ENCODE measurements around the gene SFXN3. TPM values are rescaled to one million over a fixed set of nuclear protein-coding genes. Genes with fewer than 3 reads are reported as not detected.
A peak's percentile ranks its signal among the peaks of the same experiment; 100 is the strongest.

The SFXN3 gene
- total and polyA plus RNA-seq, 2 of the 13 experiments (the other 11 are each of a cell fraction or from before 2014, with no cell fraction given) = 16.8 to 71.5 TPM

DNA sequence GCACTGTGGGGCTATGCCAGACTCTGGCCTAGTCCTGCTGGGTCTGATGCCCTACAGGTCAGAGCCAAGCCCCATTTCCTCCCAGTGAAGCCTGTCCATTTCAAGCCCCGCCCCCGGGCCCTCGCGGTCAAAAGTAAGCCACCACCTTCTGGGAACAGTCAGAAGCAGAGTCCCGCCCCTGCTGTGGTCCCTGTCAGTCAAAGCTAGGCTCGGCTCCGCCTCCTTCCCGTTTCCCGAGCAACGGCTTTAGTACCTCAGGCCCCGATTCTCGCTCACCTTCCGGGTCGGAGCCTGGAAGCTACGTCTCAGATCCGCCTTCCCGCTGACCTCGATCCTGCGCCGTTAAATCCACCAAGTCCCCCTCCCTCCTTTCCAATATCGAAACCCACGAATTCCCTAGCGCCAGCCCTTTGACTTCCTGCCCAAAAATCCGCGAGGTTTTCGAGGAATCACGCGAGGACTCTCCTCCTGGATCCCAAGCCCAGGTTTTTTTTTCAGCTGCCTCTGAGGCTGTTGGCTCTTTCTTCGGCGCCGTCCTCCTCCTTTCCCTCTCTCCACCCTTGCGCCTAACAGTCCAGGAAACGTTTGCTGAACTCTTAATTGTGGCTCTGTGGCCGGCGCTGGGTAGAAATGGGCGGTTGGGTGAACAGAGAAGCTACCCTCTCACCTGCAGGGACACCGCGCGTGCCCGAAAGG is 11.8 kb downstream of the SFXN3 start (continued):
- TF ChIP-seq, protein P1, sequence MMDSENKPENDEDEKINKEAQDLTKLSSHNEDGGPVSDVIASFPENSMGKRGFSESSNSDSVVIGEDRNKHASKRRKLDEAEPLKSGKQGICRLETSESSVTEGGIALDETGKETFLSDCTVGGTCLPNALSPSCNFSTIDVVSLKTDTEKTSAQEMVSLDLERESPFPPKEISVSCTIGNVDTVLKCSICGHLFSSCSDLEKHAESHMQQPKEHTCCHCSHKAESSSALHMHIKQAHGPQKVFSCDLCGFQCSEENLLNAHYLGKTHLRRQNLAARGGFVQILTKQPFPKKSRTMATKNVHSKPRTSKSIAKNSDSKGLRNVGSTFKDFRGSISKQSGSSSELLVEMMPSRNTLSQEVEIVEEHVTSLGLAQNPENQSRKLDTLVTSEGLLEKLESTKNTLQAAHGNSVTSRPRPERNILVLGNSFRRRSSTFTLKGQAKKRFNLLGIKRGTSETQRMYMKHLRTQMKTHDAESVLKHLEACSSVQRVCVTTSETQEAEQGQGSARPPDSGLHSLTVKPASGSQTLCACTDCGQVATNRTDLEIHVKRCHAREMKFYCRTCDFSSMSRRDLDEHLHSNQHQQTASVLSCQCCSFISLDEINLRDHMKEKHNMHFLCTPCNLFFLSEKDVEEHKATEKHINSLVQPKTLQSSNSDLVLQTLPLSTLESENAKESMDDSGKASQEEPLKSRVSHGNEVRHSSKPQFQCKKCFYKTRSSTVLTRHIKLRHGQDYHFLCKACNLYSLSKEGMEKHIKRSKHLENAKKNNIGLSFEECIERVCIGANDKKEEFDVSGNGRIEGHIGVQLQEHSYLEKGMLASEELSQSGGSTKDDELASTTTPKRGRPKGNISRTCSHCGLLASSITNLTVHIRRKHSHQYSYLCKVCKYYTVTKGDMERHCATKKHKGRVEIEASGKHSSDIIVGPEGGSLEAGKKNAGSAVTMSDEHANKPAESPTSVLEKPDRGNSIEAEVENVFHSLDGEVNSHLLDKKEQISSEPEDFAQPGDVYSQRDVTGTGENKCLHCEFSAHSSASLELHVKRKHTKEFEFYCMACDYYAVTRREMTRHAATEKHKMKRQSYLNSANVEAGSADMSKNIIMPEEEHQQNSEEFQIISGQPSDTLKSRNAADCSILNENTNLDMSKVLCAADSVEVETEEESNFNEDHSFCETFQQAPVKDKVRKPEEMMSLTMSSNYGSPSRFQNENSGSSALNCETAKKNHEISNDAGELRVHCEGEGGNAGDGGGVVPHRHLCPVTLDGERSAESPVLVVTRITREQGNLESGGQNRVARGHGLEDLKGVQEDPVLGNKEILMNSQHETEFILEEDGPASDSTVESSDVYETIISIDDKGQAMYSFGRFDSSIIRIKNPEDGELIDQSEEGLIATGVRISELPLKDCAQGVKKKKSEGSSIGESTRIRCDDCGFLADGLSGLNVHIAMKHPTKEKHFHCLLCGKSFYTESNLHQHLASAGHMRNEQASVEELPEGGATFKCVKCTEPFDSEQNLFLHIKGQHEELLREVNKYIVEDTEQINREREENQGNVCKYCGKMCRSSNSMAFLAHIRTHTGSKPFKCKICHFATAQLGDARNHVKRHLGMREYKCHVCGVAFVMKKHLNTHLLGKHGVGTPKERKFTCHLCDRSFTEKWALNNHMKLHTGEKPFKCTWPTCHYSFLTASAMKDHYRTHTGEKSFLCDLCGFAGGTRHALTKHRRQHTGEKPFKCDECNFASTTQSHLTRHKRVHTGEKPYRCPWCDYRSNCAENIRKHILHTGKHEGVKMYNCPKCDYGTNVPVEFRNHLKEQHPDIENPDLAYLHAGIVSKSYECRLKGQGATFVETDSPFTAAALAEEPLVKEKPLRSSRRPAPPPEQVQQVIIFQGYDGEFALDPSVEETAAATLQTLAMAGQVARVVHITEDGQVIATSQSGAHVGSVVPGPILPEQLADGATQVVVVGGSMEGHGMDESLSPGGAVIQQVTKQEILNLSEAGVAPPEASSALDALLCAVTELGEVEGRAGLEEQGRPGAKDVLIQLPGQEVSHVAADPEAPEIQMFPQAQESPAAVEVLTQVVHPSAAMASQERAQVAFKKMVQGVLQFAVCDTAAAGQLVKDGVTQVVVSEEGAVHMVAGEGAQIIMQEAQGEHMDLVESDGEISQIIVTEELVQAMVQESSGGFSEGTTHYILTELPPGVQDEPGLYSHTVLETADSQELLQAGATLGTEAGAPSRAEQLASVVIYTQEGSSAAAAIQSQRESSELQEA (CRISPR knock-in tag; IDR thresholded peaks at IDR 0.05; ENCODE audit: not compliant biosample characterization) = no peak
- TF ChIP-seq ZNF33B (CRISPR knock-in tag; IDR thresholded peaks at IDR 0.05) (0 out of 2 replicates have a peak, but pooled peaks have one; percentile 57), ZNF225 (CRISPR knock-in tag; IDR thresholded peaks at IDR 0.05) (no peak), CCDC6 (CRISPR knock-in tag; IDR thresholded peaks at IDR 0.05) (0 out of 2 replicates have a peak, but pooled peaks have one; percentile 41), ARID3A (IDR thresholded peaks at IDR 0.05; ENCODE audit: low read depth, low read length) (peak; percentile 15; the same call in 1 of the 2 replicates), ZNF761 (CRISPR knock-in tag; conservative IDR thresholded peaks at IDR 0.05) (peak; percentile 20; the same call in 1 of the 2 replicates), ZNF232 (CRISPR knock-in tag; IDR thresholded peaks at IDR 0.05; ENCODE audit: borderline replicate concordance) (0 out of 2 replicates have a peak, but pooled peaks have one; percentile 26), ZNF264 (CRISPR knock-in tag; IDR thresholded peaks at IDR 0.05) (no peak), ZNF10 (CRISPR knock-in tag; IDR thresholded peaks at IDR 0.05; ENCODE audit: borderline replicate concordance, low read depth) (no peak), POLR2G (IDR thresholded peaks at IDR 0.05; ENCODE audit: low read depth, low read length) (peak; percentile 87), ZNF333 (CRISPR knock-in tag; IDR thresholded peaks at IDR 0.05; ENCODE audit: borderline replicate concordance) (0 out of 2 replicates have a peak, but pooled peaks have one; percentile 69), HNRNPUL1 (IDR thresholded peaks at IDR 0.05; ENCODE audit: low read depth, low read length) (no peak), ZNF431 (CRISPR knock-in tag; IDR thresholded peaks at IDR 0.05; ENCODE audit: borderline replicate concordance, low read depth) (0 out of 2 replicates have a peak, but pooled peaks have one; percentile 29), BRD4 (CRISPR knock-in tag; IDR thresholded peaks at IDR 0.05) (no peak), U2AF1 (optimal IDR thresholded peaks at IDR 0.05; ENCODE audit: low read depth, low read length) (peak; percentile 80), MAZ (IDR thresholded peaks at IDR 0.05; ENCODE audit: borderline replicate concordance, low read depth, low read length) (0 out of 2 replicates have a peak, but pooled peaks have one; percentile 48), MAZ (CRISPR knock-in tag; IDR thresholded peaks at IDR 0.05; ENCODE audit: low read depth) (no peak)
- TF ChIP-seq, protein P2, sequence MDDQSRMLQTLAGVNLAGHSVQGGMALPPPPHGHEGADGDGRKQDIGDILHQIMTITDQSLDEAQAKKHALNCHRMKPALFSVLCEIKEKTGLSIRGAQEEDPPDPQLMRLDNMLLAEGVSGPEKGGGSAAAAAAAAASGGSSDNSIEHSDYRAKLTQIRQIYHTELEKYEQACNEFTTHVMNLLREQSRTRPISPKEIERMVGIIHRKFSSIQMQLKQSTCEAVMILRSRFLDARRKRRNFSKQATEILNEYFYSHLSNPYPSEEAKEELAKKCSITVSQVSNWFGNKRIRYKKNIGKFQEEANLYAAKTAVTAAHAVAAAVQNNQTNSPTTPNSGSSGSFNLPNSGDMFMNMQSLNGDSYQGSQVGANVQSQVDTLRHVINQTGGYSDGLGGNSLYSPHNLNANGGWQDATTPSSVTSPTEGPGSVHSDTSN (CRISPR knock-in tag; IDR thresholded peaks at IDR 0.05; ENCODE audit: borderline replicate concordance) = no peak
